Nephron progenitor cell (in vitro differentiated cells): Measurements from ENCODE around the gene EP400.
"Not testable (repeated sequence)": the region's sequence is repeated elsewhere in the genome, so short reads cannot be mapped to it uniquely, and the experiment has no call there.

Experiments used
- DNase-seq: peaks from one replicate; pipeline ENCODE4 v3.0.0; 2021
- H3K27ac Mint-ChIP-seq: 2 replicates; pipeline ENCODE4 v1.8.0; 2021; ENCODE audit warnings: mild to moderate bottlenecking, moderate library complexity, mixed read lengths
- H3K27me3 Mint-ChIP-seq: 2 replicates; pipeline ENCODE4 v1.8.0; 2021; ENCODE audit warnings: mild to moderate bottlenecking, low read depth, mixed read lengths; ENCODE audit not compliant: poor library complexity
- H3K36me3 Mint-ChIP-seq: 2 replicates; pipeline ENCODE4 v1.8.0; 2021; ENCODE audit warnings: low read depth, mixed read lengths
- H3K4me1 Mint-ChIP-seq: 2 replicates; pipeline ENCODE4 v1.8.0; 2021; ENCODE audit warnings: mixed read lengths
- H3K4me3 Mint-ChIP-seq: 2 replicates; pipeline ENCODE4 v1.8.0; 2021; ENCODE audit warnings: mild to moderate bottlenecking, moderate library complexity, mixed read lengths
- H3K9me3 Mint-ChIP-seq: 2 replicates; pipeline ENCODE4 v1.8.0; 2021; ENCODE audit warnings: mild to moderate bottlenecking, moderate library complexity, mixed read lengths
- CTCF ChIP-seq: fragments of 200-600 bp; sonication (generic); IDR thresholded peaks from 2 replicates; pipeline ENCODE4 v1.5.0; 2021; ENCODE audit warnings: antibody characterized with exemption

EP400 gene

GRCh38 chr12:132077322-132078100 lies 127.8 kb downstream of the EP400 start:
- H3K4me1 Mint-ChIP-seq: no peaks in the 10 kb centered on the region
- peaks cover 3% of the 10 kb centered on the region for H3K27me3 Mint-ChIP-seq
- no peak overlapping the region for H3K4me3 Mint-ChIP-seq
- no peak for TF ChIP-seq CTCF
- peaks cover 37% of the 10 kb centered on the region for H3K36me3 Mint-ChIP-seq
- no peaks in the 10 kb centered on the region for H3K9me3 Mint-ChIP-seq
- H3K27ac Mint-ChIP-seq: peak overlapping the region; percentile 32
- no peak for DNase-seq

DNA sequence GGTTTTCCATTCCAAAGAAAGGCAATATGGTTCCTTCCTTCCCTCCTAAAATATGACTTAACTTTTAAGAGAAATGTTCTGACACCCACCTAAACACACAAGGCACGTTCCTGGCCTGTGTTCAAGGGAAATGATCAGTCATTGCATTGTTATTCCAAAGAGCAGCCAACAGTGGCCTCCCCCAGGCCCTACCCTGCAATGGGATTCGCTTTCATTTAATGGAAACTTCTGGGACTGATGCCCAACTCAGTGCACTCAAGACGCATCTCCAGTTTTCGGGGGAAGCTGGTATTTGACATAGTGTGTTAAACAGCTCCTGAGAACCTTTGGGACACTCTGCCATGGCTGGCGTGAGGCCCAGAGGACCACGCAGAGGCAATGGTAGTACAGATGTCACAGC lies 128.4 kb downstream of the EP400 start:
- Mint-ChIP-seq H3K9me3 (no peaks in the 10 kb centered on the region), H3K27me3 (peaks cover 3% of the 10 kb centered on the region), H3K27ac (no peak overlapping the region), H3K4me3 (no peak overlapping the region), H3K4me1 (no peaks in the 10 kb centered on the region), H3K36me3 (peaks cover 30% of the 10 kb centered on the region)
- TF ChIP-seq CTCF: no peak
- no peak for DNase-seq

DNA sequence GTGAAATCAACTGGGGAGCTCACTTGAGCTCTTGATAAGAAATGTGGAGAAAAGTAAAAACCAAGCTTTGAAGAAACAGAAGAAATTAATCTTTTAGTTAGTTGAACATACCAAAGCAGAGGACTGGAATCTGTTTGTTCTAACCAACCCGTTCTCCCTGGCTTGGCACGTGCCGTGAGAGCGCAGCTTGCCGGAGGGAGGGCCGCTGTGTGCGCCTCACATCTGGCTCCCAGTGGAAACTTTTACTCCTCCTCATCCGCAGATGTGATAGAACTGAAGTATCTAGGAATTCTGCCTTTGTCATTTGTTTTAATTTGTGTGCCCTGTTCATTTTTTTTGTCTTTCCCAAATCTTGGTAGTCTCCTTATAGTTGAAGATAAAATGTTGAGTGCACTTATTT lies 129.5 kb downstream of the EP400 start:
- no peak overlapping the region for H3K4me3 Mint-ChIP-seq
- H3K36me3 Mint-ChIP-seq: peaks cover 22% of the 10 kb centered on the region
- peaks cover 3% of the 10 kb centered on the region for H3K27me3 Mint-ChIP-seq
- H3K9me3 Mint-ChIP-seq: no peaks in the 10 kb centered on the region
- peaks cover 7% of the 10 kb centered on the region for H3K4me1 Mint-ChIP-seq
- no peak for TF ChIP-seq CTCF
- peak overlapping the region; percentile 78 for H3K27ac Mint-ChIP-seq
- no peak for DNase-seq

- Mint-ChIP-seq H3K4me3 (no peak overlapping the region), H3K4me1 (peaks cover 7% of the 10 kb centered on the region), H3K36me3 (peaks cover 17% of the 10 kb centered on the region), H3K9me3 (no peaks in the 10 kb centered on the region), H3K27ac (peak overlapping the region; percentile 78), H3K27me3 (peaks cover 3% of the 10 kb centered on the region)
- DNase-seq: no peak
- no peak for TF ChIP-seq CTCF
Measured at GRCh38 chr12:132079695-132080094, 130.0 kb downstream of the EP400 start.

DNA sequence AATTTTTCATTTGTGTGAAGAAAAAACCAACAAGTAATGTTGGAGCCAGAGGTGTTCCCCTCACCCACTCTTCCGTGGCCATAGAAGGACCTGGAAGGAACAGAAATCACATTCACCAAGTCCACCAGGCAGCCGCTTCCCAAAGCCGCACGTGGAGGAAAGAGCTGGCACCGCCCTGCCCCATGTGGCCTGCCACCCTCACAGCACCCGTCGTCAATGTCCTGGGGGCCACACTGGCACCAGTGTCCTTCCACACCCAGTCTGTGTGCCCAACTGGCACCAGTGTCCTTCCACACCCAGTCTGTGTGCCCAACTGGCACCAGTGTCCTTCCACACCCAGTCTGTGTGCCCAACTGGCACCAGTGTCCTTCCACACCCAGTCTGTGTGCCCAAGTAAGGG lies 130.8 kb downstream of the EP400 start:
- peaks cover 15% of the 10 kb centered on the region for H3K4me1 Mint-ChIP-seq
- H3K4me3 Mint-ChIP-seq, H3K9me3 Mint-ChIP-seq, H3K27me3 Mint-ChIP-seq, DNase-seq, H3K27ac Mint-ChIP-seq: not testable (repeated sequence)
- peaks cover 13% of the 10 kb centered on the region for H3K36me3 Mint-ChIP-seq

DNA sequence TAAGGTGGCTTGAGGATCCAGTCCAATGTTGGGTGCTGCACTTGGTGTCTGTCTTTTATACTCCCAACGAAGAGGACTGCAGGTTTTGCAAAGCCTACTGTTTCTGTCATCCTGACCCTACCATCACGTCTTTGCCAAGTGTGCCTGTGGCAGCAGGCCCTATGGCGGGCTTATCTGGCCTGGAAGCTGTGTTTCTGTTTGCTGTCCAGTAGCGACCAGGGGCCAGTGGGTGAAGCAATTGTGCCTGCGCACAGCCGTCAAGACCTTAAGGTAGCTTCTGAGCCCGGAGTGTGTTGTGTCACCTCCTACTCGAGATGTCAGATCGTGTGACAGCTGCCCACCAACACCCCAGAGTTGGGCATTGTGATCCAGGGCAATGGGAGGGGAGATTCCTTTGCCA lies 131.7 kb downstream of the EP400 start:
- Mint-ChIP-seq H3K4me1 (peaks cover 20% of the 10 kb centered on the region), H3K27ac (no peak overlapping the region), H3K9me3 (no peaks in the 10 kb centered on the region), H3K36me3 (peaks cover 10% of the 10 kb centered on the region), H3K4me3 (no peak overlapping the region), H3K27me3 (peaks cover 3% of the 10 kb centered on the region)
- DNase-seq: no peak
- no peak for TF ChIP-seq CTCF
